Keratinocyte (primary cell): ENCODE data around the gene NUTM2G.

Experiments used
- EZH2 ChIP-seq: IDR thresholded peaks from one replicate; pipeline ENCODE4 v1.6.1; 2012; ENCODE audit warnings: inconsistent platforms, mild to moderate bottlenecking, low read length, moderate library complexity
- TF ChIP-seq, protein P1 (sequence below), 3 experiments: IDR thresholded peaks in 1 of 3; conservative IDR thresholded peaks in 1 of 3; optimal IDR thresholded peaks in 1 of 3; 2 replicates in 2 of 3; 3 replicates in 1 of 3; pipeline versions ENCODE3 to v1.5.1; 2011; ENCODE audit warnings: low read length in 3 of 3, mild to moderate bottlenecking in 3 of 3, moderate library complexity in 2 of 3, control low read depth in 1 of 3, inconsistent platforms in 1 of 3; ENCODE audit not compliant: insufficient read depth in 2 of 3; ENCODE audit errors: extremely low read depth in 1 of 3

- TF ChIP-seq, protein P1, sequence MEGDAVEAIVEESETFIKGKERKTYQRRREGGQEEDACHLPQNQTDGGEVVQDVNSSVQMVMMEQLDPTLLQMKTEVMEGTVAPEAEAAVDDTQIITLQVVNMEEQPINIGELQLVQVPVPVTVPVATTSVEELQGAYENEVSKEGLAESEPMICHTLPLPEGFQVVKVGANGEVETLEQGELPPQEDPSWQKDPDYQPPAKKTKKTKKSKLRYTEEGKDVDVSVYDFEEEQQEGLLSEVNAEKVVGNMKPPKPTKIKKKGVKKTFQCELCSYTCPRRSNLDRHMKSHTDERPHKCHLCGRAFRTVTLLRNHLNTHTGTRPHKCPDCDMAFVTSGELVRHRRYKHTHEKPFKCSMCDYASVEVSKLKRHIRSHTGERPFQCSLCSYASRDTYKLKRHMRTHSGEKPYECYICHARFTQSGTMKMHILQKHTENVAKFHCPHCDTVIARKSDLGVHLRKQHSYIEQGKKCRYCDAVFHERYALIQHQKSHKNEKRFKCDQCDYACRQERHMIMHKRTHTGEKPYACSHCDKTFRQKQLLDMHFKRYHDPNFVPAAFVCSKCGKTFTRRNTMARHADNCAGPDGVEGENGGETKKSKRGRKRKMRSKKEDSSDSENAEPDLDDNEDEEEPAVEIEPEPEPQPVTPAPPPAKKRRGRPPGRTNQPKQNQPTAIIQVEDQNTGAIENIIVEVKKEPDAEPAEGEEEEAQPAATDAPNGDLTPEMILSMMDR (optimal IDR thresholded peaks at IDR 0.05 in 1 of 3, IDR thresholded peaks at IDR 0.05 in 1 of 3, conservative IDR thresholded peaks at IDR 0.05 in 1 of 3; ENCODE audit: extremely low read depth in 1 of 3, insufficient read depth in 2 of 3, low read length in 3 of 3) = no peak
- TF ChIP-seq EZH2 = no peak
Observed at GRCh38 chr9:96883922-96884321, 44.7 kb upstream of the NUTM2G start.
